ENCODE results near the gene TBX1. TPM values are rescaled to one million over a fixed set of nuclear protein-coding genes. Genes with fewer than 3 reads are reported as not detected.

Gene TBX1
- total and polyA plus RNA-seq, 10 of the 15 experiments (the other 5 are each of a cell fraction or from before 2014, with no cell fraction given) = not detected

DNA sequence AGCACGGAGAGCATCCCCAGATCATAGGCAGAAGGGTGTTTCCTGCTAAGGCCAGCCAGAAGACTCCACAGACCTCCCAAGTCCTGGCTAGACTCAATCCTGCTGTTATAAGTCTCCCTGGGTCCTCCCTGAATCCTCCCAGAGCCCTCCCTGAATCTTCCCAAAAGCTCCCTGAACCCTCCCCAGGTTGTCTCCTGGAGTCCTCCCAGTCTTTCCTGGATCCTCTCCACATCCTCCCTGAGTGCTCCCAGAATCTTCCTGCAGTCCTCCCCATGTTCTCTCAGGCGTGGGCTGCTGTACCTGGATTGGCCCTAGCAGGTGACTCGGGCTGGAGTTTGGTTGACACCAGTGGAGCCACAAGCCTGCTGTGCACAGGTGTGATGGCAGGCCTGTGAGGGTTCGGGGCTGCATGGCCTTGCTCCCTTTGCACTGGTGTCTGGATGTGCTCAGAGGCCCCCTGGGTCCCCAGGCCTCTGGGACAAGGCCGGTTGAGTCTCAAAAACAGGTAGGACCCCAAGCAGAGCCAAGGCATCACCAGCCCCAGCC is 25.7 kb upstream of the TBX1 start:
- DNase-seq (ENCODE audit: low read depth, low spot score) (no peak), ATAC-seq (no peak), FAIRE-seq (no peak)
- H3K4me2 ChIP-seq (ENCODE audit: control insufficient read depth, insufficient read depth) = no peak overlapping the region
- in situ Hi-C loops (cut with MboI) (loop anchor here (5.0 kb wide), 1 partner anchor 182 kb away; no protein-coding TSS in a partner anchor), intact Hi-C loops (cut with micrococcal nuclease; ENCODE audit: unreplicated experiment) (no loop called here)
- no peaks in the 10 kb centered on the region for H3K79me2 ChIP-seq (ENCODE audit: control insufficient read depth, insufficient read depth, low read length)
- ChIA-PET SMC1A (ENCODE audit: uncharacterized antibody, unreplicated experiment) (no interaction called here), POLR2A (no interaction called here), CTCF (no interaction called here), RAD21 (ENCODE audit: unreplicated experiment) (interaction anchor here (1.1 kb wide), 1 partner anchor 175 kb away, joined by 3 read pairs; no protein-coding TSS in a partner anchor)
- no TSS peak for BruUV-seq (replicated peaks)
- no peaks in the 10 kb centered on the region; the same call in 1 of the 2 replicates for H4K20me1 ChIP-seq (ENCODE audit: control insufficient read depth, insufficient read depth)
- no peaks in the 10 kb centered on the region for H3K36me3 ChIP-seq (ENCODE audit: control insufficient read depth in 2 of 2, insufficient read depth in 2 of 2, low read length in 1 of 2)
- no peaks in the 10 kb centered on the region for H3K4me1 ChIP-seq (ENCODE audit: control insufficient read depth, insufficient read depth, low read length)
- no peaks in the 10 kb centered on the region for H3K9me3 ChIP-seq (replicated peaks; ENCODE audit: control insufficient read depth, insufficient read depth, low read length)
- no peak overlapping the region for H3K4me3 ChIP-seq
- H3K9ac ChIP-seq (ENCODE audit: control insufficient read depth, insufficient read depth, low read length) = no peak overlapping the region
- no peak for TF ChIP-seq TCF3 (IDR thresholded peaks at IDR 0.05; ENCODE audit: borderline replicate concordance, insufficient read depth, low read depth, low read length)
- TF ChIP-seq, protein P1, sequence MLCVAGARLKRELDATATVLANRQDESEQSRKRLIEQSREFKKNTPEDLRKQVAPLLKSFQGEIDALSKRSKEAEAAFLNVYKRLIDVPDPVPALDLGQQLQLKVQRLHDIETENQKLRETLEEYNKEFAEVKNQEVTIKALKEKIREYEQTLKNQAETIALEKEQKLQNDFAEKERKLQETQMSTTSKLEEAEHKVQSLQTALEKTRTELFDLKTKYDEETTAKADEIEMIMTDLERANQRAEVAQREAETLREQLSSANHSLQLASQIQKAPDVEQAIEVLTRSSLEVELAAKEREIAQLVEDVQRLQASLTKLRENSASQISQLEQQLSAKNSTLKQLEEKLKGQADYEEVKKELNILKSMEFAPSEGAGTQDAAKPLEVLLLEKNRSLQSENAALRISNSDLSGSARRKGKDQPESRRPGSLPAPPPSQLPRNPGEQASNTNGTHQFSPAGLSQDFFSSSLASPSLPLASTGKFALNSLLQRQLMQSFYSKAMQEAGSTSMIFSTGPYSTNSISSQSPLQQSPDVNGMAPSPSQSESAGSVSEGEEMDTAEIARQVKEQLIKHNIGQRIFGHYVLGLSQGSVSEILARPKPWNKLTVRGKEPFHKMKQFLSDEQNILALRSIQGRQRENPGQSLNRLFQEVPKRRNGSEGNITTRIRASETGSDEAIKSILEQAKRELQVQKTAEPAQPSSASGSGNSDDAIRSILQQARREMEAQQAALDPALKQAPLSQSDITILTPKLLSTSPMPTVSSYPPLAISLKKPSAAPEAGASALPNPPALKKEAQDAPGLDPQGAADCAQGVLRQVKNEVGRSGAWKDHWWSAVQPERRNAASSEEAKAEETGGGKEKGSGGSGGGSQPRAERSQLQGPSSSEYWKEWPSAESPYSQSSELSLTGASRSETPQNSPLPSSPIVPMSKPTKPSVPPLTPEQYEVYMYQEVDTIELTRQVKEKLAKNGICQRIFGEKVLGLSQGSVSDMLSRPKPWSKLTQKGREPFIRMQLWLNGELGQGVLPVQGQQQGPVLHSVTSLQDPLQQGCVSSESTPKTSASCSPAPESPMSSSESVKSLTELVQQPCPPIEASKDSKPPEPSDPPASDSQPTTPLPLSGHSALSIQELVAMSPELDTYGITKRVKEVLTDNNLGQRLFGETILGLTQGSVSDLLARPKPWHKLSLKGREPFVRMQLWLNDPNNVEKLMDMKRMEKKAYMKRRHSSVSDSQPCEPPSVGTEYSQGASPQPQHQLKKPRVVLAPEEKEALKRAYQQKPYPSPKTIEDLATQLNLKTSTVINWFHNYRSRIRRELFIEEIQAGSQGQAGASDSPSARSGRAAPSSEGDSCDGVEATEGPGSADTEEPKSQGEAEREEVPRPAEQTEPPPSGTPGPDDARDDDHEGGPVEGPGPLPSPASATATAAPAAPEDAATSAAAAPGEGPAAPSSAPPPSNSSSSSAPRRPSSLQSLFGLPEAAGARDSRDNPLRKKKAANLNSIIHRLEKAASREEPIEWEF (IDR thresholded peaks at IDR 0.05; ENCODE audit: insufficient replicate concordance, low read depth, low read length) = no peak
- TF ChIP-seq ZSCAN29 (IDR thresholded peaks at IDR 0.05) = no peak
- no peak for TF ChIP-seq BHLHE40 (IDR thresholded peaks at IDR 0.05; ENCODE audit: borderline replicate concordance in 1 of 2, low read depth in 2 of 2, low read length in 1 of 2)
- TF ChIP-seq PAX8 (IDR thresholded peaks at IDR 0.05) = no peak
- TF ChIP-seq, protein P2, sequence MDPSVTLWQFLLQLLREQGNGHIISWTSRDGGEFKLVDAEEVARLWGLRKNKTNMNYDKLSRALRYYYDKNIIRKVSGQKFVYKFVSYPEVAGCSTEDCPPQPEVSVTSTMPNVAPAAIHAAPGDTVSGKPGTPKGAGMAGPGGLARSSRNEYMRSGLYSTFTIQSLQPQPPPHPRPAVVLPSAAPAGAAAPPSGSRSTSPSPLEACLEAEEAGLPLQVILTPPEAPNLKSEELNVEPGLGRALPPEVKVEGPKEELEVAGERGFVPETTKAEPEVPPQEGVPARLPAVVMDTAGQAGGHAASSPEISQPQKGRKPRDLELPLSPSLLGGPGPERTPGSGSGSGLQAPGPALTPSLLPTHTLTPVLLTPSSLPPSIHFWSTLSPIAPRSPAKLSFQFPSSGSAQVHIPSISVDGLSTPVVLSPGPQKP (IDR thresholded peaks at IDR 0.05; ENCODE audit: low read depth, low read length) = no peak
- no peak overlapping the region for H2AFZ ChIP-seq (ENCODE audit: control insufficient read depth, low read depth, low read length)
- no peak overlapping the region for H3K27ac ChIP-seq (ENCODE audit: control insufficient read depth, insufficient read depth)
- 10% methylated on average over 5 of the region's 5 CpGs for whole genome bisulfite sequencing (ENCODE audit: insufficient coverage, insufficient replicate concordance, low lambda C conversion rate, missing lambda C conversion rate)
- no peaks in the 10 kb centered on the region for H3K27me3 ChIP-seq (replicated peaks in 1 of 2; ENCODE audit: control insufficient read depth in 2 of 2, insufficient read depth in 2 of 2, low read length in 1 of 2)
